ENCODE measurements around the gene ABTB1. TPM values are rescaled to one million over a fixed set of nuclear protein-coding genes. Genes with fewer than 3 reads are reported as not detected.

The ABTB1 gene
- total and polyA plus RNA-seq, 3 experiments from 2014 or later = 21.7 to 64.0 (median 23.1) TPM

DNA sequence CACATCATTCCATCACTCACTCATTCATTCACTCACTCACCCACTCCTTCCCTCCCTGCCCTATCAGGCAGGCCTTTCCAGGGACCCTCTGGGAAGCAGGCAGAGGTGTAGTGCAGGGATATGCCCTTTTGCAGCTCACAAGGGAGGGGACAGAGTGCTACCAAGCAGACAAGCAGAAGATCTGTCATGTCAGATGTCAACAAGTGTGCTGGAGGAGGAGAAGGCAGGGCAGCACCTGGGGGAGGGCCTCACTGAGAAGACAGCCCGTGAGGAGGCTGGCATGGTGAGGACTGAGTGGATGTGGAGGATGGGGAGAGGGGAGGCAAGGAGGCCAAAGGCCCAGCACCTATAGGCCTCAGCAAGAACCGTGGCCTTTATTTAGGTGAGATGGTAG is 15.3 kb downstream of the ABTB1 start:
- no peak for DNase-seq
- no peaks in the 10 kb centered on the region for H3K27me3 ChIP-seq (ENCODE audit: insufficient read depth, low read length, poor library complexity, severe bottlenecking)
- Mint-ChIP-seq H3K4me3 (no peak overlapping the region), H3K27me3 (no peaks in the 10 kb centered on the region), H3K27ac (no peak overlapping the region), H3K4me1 (peaks cover 5 to 9% (median 6%) of the 10 kb centered on the region in 3 donors), H3K9me3 (no peaks in the 10 kb centered on the region), H3K36me3 (no peaks in the 10 kb centered on the region)
- ChIA-PET POLR2A (no interaction called here), CTCF (no interaction called here)
- peaks cover 4% of the 10 kb centered on the region for H3K4me1 ChIP-seq (ENCODE audit: insufficient read depth, low read length)
- H3K4me3 ChIP-seq (ENCODE audit: low read length) = no peak overlapping the region
- H3K27ac ChIP-seq (ENCODE audit: low read depth, low read length) = no peak overlapping the region
- no peaks in the 10 kb centered on the region for H3K36me3 ChIP-seq (ENCODE audit: insufficient read depth, low read length)
- H3K9me3 ChIP-seq (ENCODE audit: low read length) = no peaks in the 10 kb centered on the region

DNA sequence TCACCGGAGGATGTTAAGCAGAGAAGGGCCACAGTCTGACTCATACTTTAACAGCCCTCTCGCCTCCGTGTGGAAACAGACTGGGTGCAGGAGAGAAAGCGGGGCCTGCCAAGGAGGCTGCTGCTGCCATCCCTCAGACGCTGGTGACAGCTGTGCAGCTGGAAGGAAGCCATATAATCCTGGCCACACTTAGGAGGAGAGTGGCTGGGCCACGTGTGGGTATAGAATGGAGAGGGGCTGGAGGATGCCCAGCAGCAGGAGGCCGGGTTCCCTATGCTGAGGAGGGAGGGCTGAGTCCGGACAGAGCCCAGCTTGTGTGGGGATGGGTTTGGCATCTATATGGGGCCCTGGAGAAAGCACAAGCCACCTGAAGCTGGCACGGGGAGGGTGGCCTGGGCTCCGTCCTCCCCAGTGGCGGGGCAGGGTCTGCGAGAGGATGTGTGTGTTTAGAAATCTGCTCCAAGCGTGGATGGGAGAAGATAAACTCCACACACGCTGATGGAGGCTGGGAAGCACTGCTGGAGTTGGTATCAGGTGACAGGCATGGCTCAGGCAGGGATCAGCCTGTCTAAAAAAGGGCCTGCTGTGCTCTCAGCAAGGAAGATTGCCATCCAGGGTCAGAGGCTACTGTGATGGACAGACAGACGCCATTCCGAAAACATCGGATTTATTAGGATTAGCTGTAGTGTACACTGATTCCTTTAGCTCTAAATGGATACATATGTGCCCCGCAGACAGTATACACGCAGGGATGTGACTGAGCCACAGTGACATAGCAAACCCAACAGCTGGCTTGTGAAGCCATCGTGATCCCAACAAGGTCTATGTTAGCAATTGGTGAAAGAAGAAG is 15.9 kb downstream of the ABTB1 start:
- H3K9me3 Mint-ChIP-seq = no peaks in the 10 kb centered on the region
- no peak overlapping the region for H3K4me3 Mint-ChIP-seq
- no peaks in the 10 kb centered on the region for H3K36me3 Mint-ChIP-seq
- Histone ChIP-seq H3K27ac (ENCODE audit: low read depth, low read length) (no peak overlapping the region), H3K27me3 (ENCODE audit: insufficient read depth, low read length, poor library complexity, severe bottlenecking) (no peaks in the 10 kb centered on the region), H3K36me3 (ENCODE audit: insufficient read depth, low read length) (no peaks in the 10 kb centered on the region), H3K4me3 (ENCODE audit: low read length) (no peak overlapping the region), H3K9me3 (ENCODE audit: low read length) (no peaks in the 10 kb centered on the region), H3K4me1 (ENCODE audit: insufficient read depth, low read length) (peaks cover 3% of the 10 kb centered on the region)
- H3K27ac Mint-ChIP-seq = no peak overlapping the region
- DNase-seq = peak in 1 of 5 donors; percentile 22
- no peaks in the 10 kb centered on the region for H3K27me3 Mint-ChIP-seq
- ChIA-PET CTCF (no interaction called here), POLR2A (no interaction called here)
- H3K4me1 Mint-ChIP-seq = peaks cover 3 to 5% (median 3%) of the 10 kb centered on the region in 3 donors

DNA sequence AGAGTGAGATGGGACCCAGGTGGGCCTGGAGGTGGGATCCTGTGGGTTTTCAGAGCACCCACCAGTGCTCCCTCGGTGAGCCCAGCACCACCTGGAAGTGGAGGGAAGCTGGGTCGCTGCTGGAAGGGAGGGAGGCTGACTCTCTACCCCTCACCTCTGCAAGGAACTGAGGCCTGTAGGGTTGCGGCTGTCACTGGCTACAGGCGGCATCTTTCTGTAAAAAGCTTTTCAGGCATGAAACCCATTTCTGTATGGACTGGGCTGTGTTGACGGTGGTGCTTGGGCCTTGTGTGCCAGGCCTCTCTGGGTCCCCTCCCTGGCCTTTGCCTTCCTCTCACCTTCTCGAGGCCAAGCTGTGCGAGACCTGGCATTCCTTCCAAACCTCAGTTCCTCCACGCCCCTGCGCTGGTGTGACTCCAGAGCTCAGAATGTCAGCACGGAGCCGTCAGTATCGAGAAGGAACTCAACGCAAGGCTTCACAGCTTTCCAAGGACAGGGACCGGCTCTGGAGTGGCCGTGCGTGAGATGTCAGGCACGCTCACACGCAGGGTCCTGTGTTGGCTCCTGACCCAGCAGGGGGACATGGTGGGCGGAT is 16.6 kb downstream of the ABTB1 start:
- H3K36me3 Mint-ChIP-seq = no peaks in the 10 kb centered on the region
- Histone ChIP-seq H3K27me3 (ENCODE audit: insufficient read depth, low read length, poor library complexity, severe bottlenecking) (no peaks in the 10 kb centered on the region), H3K27ac (ENCODE audit: low read depth, low read length) (no peak overlapping the region), H3K9me3 (ENCODE audit: low read length) (no peaks in the 10 kb centered on the region), H3K4me3 (ENCODE audit: low read length) (no peak overlapping the region), H3K36me3 (ENCODE audit: insufficient read depth, low read length) (no peaks in the 10 kb centered on the region), H3K4me1 (ENCODE audit: insufficient read depth, low read length) (no peaks in the 10 kb centered on the region)
- H3K27me3 Mint-ChIP-seq = no peaks in the 10 kb centered on the region
- H3K9me3 Mint-ChIP-seq = no peaks in the 10 kb centered on the region
- no peak overlapping the region for H3K27ac Mint-ChIP-seq
- POLR2A ChIA-PET = no interaction called here
- no peak overlapping the region for H3K4me3 Mint-ChIP-seq
- CTCF ChIA-PET = no interaction called here
- no peaks in the 10 kb centered on the region for H3K4me1 Mint-ChIP-seq
- DNase-seq = peak in 1 of 5 donors; percentile 11

- H3K9me3 Mint-ChIP-seq = no peaks in the 10 kb centered on the region
- H3K36me3 Mint-ChIP-seq = no peaks in the 10 kb centered on the region
- ChIA-PET CTCF (no interaction called here), POLR2A (no interaction called here)
- H3K4me1 Mint-ChIP-seq = no peaks in the 10 kb centered on the region
- H3K4me3 ChIP-seq (ENCODE audit: low read length) = no peak overlapping the region
- H3K27me3 Mint-ChIP-seq = no peaks in the 10 kb centered on the region
- no peaks in the 10 kb centered on the region for H3K9me3 ChIP-seq (ENCODE audit: low read length)
- H3K4me1 ChIP-seq (ENCODE audit: insufficient read depth, low read length) = no peaks in the 10 kb centered on the region
- H3K27ac Mint-ChIP-seq = no peak overlapping the region
- no peak overlapping the region for H3K27ac ChIP-seq (ENCODE audit: low read depth, low read length)
- no peaks in the 10 kb centered on the region for H3K27me3 ChIP-seq (ENCODE audit: insufficient read depth, low read length, poor library complexity, severe bottlenecking)
- DNase-seq = peak in 1 of 5 donors; percentile 39
- H3K4me3 Mint-ChIP-seq = no peak overlapping the region
- H3K36me3 ChIP-seq (ENCODE audit: insufficient read depth, low read length) = no peaks in the 10 kb centered on the region
Measured at GRCh38 chr3:127690106-127690505, 17.4 kb downstream of the ABTB1 start.

DNA sequence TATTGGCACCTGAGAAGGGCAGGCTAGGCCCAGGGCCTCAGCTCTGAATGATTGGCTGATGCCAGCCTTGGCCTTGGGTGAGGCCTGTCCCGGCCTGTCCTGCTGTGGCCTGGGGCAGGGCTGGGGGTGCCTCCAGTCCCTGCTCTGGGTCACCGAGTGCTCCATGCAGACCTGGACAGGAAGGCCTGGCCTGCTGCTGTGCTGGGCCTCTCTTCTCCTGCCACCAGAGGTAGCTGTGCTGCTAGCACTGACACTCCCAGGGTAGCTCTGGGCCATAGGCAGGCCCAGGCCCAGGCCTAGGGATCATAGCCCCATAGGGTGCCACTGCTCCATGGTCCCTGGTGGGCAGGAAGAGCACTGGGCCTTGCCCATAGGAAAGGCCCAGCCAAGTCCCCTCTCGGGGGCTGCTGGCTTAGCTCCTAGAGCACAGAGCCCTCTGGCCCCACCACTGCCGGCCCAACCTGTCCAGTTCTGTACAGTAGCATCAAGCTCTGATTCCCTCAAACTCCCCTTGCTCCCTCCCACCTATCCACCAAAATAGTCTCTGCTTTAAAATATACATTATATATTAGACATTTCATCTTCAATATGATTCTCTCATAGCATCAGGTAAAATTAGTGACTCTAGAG is 18.2 kb downstream of the ABTB1 start:
- Mint-ChIP-seq H3K9me3 (no peaks in the 10 kb centered on the region), H3K27me3 (no peaks in the 10 kb centered on the region), H3K4me3 (no peak overlapping the region), H3K27ac (peak overlapping the region in 1 of 8 donors; percentile 75), H3K36me3 (no peaks in the 10 kb centered on the region), H3K4me1 (no peaks in the 10 kb centered on the region)
- peak in 1 of 5 donors; percentile 30 for DNase-seq
- Histone ChIP-seq H3K9me3 (ENCODE audit: low read length) (no peaks in the 10 kb centered on the region), H3K36me3 (ENCODE audit: insufficient read depth, low read length) (no peaks in the 10 kb centered on the region), H3K27me3 (ENCODE audit: insufficient read depth, low read length, poor library complexity, severe bottlenecking) (no peaks in the 10 kb centered on the region), H3K4me1 (ENCODE audit: insufficient read depth, low read length) (no peaks in the 10 kb centered on the region), H3K4me3 (ENCODE audit: low read length) (no peak overlapping the region), H3K27ac (ENCODE audit: low read depth, low read length) (no peak overlapping the region)
- ChIA-PET POLR2A (interaction anchor here (0.6 kb wide), 1 partner anchor 9 kb away, joined by 5 read pairs; no protein-coding TSS in a partner anchor), CTCF (no interaction called here)

DNA sequence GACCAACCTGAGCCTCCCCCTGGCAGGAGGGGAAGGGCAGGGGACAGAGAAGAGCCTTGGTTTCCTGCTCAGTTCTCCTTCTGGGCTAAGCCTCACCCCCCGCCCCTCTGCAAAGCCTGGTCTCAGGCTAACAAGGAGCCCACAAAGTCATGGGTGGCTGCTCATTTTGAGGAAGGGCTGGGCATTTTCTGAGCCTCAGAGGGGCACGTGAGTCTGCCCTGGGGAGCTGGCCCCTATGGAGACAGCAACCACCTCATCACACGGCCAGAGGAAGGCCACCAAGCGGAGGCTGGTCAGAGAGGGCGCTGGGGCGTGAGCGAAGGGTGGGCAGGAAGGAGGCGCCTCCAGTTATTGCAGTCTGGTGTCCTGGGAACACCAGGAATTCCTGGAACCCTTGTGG is 18.7 kb downstream of the ABTB1 start:
- ChIA-PET POLR2A (no interaction called here), CTCF (interaction anchor here (0.6 to 1.0 kb wide), 2 partner anchors 103 to 116 kb away, joined by 3 to 4 read pairs; no protein-coding TSS in a partner anchor)
- H3K4me3 Mint-ChIP-seq = no peak overlapping the region
- no peak overlapping the region for H3K27ac Mint-ChIP-seq
- Histone ChIP-seq H3K27me3 (ENCODE audit: insufficient read depth, low read length, poor library complexity, severe bottlenecking) (no peaks in the 10 kb centered on the region), H3K4me1 (ENCODE audit: insufficient read depth, low read length) (no peaks in the 10 kb centered on the region), H3K4me3 (ENCODE audit: low read length) (no peak overlapping the region), H3K9me3 (ENCODE audit: low read length) (no peaks in the 10 kb centered on the region), H3K27ac (ENCODE audit: low read depth, low read length) (no peak overlapping the region), H3K36me3 (ENCODE audit: insufficient read depth, low read length) (no peaks in the 10 kb centered on the region)
- no peaks in the 10 kb centered on the region for H3K36me3 Mint-ChIP-seq
- DNase-seq = peak in 1 of 5 donors; percentile 25
- H3K4me1 Mint-ChIP-seq = no peaks in the 10 kb centered on the region
- H3K27me3 Mint-ChIP-seq = no peaks in the 10 kb centered on the region
- no peaks in the 10 kb centered on the region for H3K9me3 Mint-ChIP-seq

GRCh38 chr3:127691974-127692373 is 19.2 kb downstream of the ABTB1 start:
- Histone ChIP-seq H3K27ac (ENCODE audit: low read depth, low read length) (no peak overlapping the region), H3K27me3 (ENCODE audit: insufficient read depth, low read length, poor library complexity, severe bottlenecking) (no peaks in the 10 kb centered on the region), H3K9me3 (ENCODE audit: low read length) (no peaks in the 10 kb centered on the region), H3K4me1 (ENCODE audit: insufficient read depth, low read length) (no peaks in the 10 kb centered on the region), H3K36me3 (ENCODE audit: insufficient read depth, low read length) (no peaks in the 10 kb centered on the region), H3K4me3 (ENCODE audit: low read length) (no peak overlapping the region)
- no peak overlapping the region for H3K4me3 Mint-ChIP-seq
- no peaks in the 10 kb centered on the region for H3K9me3 Mint-ChIP-seq
- POLR2A ChIA-PET = no interaction called here
- H3K27ac Mint-ChIP-seq = no peak overlapping the region
- DNase-seq = peak in 1 of 5 donors; percentile 6
- CTCF ChIA-PET = interaction anchor here (0.6 to 1.0 kb wide), 2 partner anchors 103 to 116 kb away, joined by 3 to 4 read pairs; no protein-coding TSS in a partner anchor
- H3K4me1 Mint-ChIP-seq = no peaks in the 10 kb centered on the region
- no peaks in the 10 kb centered on the region for H3K36me3 Mint-ChIP-seq
- H3K27me3 Mint-ChIP-seq = no peaks in the 10 kb centered on the region
